GM04504 (cell line): ENCODE data around the gene RNF44.
"Not testable (repeated sequence)": the region's sequence is repeated elsewhere in the genome, so short reads cannot be mapped to it uniquely, and the experiment has no call there.

Source experiments
- DNase-seq: peaks from one replicate; pipeline ENCODE4 v3.0.0-alpha.2; 2012; ENCODE audit warnings: low read depth

Gene RNF44

DNA sequence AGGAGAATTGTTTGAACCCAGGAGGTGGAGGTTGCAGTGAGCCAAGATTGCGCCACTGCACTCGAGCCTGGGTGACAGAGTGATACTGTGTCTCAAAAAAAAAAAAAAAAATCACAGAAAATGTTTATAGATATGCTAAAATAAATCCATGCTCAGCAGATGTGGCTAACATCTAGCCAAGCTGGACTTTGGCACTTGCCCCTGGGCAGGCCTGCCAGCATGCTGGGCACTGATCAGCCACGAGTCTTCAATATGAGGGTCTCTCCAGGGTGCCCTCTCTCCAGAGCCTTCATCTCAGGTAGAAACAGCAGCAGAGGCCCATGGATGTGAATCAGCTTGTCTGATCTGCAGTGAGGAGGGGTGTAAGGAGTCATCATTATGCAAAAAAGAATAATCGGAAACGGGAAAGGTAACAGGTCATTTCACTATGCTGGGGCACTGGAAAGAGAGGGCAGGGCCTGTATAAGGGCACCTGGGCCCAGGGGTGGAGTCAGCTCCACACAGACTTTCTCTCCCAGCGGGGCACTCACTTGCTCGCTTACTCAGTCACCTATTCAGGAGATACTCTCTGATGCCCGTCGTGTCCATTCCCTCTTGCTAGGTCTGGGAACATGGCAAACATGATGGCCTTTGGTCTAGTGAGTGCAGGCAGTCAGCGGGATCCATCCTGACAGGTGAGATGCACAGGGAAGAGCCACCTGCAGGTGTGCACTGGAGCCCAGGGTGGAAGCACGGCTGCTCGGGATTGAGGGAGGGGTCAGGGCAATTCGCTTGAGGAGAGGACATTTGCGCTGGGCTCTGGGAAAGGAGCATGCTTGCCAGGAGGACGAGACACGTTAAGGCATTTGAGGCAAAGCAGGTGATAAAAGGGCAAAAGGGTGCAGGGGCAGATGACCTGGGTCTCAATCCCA is 17.1 kb downstream of the RNF44 start:
- DNase-seq: no peak

GRCh38 chr5:176517053-176517661 is 20.0 kb downstream of the RNF44 start:
- no peak for DNase-seq

DNA sequence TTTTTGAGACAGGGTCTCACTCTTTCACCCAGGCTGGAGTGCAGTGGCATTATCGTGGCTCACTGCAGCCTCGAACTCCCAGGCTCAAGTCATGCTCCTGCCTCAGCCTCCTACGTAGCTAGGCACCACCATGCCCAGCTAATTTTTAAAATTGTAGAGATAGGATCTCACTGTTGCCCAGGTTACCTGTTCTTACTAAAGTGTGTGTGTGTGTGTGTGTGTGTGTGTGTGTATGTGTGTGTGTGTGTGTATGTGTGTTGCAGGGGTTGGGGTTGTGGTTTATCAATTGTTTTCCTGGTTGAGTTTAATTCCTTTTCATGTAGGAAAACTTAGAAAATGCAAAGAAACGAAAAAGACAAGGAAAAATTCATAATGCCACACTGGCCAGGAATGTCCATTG is 21.8 kb downstream of the RNF44 start:
- DNase-seq: no peak

GRCh38 chr5:176514244-176514950 is 22.8 kb downstream of the RNF44 start:
- DNase-seq: no peak

GRCh38 chr5:176513788-176514187 is 23.4 kb downstream of the RNF44 start:
- no peak for DNase-seq

- DNase-seq: no peak
These were observed 28.6 kb downstream of the RNF44 start for GRCh38 chr5:176508603-176509002.

- DNase-seq: no peak
These were observed 29.3 kb downstream of the RNF44 start for GRCh38 chr5:176507911-176508310.

DNA sequence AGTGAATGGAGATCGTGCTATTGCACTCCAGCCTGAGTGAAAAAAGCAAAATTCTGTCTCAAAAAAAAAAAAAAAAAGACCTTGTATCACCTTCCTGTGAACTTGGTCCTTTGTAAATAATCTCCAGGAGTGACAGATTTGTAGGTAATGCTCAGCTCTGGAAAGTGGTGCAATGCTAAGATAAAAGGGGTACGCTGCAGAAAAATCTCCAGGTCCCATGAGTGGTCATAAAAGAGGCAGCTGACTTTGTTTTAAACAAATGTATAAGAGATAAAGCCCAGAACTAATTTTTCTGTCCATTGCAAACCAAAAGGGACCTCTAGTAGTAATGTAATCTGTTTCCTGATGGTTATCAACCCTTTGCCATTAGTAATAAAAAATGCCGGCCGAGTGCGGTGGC is 33.7 kb downstream of the RNF44 start:
- DNase-seq: no peak

GRCh38 chr5:176501333-176501732 is 35.9 kb downstream of the RNF44 start:
- peak; percentile 45 for DNase-seq

GRCh38 chr5:176500511-176500910 is 36.7 kb downstream of the RNF44 start:
- peak; percentile 10 for DNase-seq

DNA sequence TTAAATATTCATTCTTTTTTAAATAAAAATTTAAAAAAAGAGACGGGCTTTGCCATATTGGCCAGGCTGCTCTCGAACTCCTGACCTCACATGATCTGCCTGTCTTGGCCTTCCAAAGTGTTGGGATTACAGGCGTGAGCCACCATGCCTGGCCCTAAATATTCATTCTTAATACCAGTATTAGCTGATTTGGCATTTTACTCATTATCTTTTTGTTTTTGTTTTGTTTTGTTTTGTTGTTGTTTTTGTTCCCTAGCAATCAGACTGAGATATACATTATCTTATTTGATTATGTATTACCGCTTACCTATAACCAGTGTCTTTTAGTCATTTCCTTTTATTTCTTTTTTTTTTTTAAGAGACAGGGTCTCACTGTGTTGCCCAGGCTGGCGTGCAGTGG is 37.9 kb downstream of the RNF44 start:
- no peak for DNase-seq

- DNase-seq: no peak
These were observed 39.4 kb downstream of the RNF44 start for GRCh38 chr5:176497852-176498251.

GRCh38 chr5:176492431-176492830 is 44.8 kb downstream of the RNF44 start:
- no peak for DNase-seq

- no peak for DNase-seq
These were observed 45.3 kb downstream of the RNF44 start for GRCh38 chr5:176491901-176492300.

DNA sequence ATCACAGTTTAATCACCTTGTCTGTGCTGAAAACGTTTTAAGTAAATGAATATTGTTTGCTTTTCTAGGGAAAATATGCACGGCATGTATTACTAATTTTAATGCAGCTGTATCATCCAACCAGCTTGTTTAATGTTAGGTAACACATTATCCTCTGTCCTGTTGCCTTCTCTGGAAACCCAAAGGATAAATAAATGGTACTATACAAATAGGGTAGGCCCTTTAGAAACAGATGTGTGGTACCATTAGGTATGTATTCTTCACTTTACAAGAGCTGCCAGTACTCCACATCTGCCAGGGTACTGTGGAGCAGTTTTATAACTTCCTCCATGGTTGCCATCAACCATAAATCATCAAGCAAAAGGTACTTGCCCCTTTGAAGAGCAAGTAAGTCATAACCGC is 46.1 kb downstream of the RNF44 start:
- DNase-seq: no peak

GRCh38 chr5:176490301-176490700 is 46.9 kb downstream of the RNF44 start:
- DNase-seq: no peak

DNA sequence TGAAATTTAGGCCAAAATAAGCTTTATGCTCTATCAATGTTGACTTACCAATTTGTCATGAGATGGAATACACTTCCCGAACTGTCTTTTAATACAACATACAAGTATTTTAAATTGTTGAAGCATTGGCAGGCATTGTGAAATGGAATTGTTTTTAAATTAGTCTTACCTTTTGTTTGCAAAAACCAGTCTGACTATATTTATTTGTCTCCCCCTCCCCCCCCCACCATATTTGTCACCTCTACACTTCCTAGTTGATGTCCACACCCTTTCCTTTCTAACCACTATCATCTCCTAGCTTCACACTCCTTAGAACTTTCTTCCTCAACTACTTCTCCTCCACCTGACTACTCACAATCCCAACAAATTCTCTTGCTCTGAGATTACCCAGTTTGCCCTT is 48.1 kb downstream of the RNF44 start:
- no peak for DNase-seq

DNA sequence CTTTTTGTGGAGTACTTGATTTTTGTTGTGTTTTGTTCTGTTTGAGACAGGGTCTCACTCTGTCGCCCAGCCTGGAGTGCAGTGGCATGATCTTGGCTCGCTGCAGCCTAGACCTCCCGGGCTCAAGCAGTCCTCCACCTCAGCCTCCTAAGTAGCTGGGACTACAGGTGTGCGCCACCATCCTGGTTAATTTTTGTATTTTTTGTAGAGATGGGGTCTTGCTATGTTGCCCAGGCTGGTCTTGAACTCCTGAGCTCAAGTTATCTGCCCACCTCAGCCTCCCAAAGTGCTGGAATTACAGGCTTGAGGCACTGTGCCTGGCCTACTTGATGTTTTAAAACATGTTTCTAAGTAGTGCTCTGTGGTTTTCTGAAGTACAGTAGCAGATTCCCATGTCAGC is 50.0 kb downstream of the RNF44 start:
- not testable (repeated sequence) for DNase-seq

- no peak for DNase-seq
These were observed 50.9 kb downstream of the RNF44 start for GRCh38 chr5:176486189-176486757.

DNA sequence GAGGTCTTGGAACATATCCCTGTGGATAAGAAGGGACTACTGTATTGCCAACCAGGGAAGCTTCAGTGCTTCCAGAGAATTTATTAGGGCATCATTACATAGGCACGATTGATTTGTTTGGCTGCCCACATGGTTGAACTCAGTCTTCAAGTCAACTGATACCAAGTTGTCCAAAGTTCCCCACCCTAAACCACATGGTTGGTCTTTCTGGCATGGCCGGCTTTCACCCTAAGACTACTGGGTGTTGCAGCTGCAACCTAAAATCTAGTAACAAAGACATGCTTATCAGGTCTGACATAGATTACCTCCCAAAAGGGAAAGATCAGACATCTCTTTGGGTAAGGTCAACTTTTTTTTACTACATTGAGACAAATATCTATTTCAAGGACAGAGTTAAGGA is 52.0 kb downstream of the RNF44 start:
- no peak for DNase-seq

- DNase-seq: no peak
These were observed 55.5 kb downstream of the RNF44 start for GRCh38 chr5:176481711-176482110.
